HUES64 (cell line): Measurements from ENCODE around the gene GAL3ST2. TPM values are rescaled to one million over a fixed set of nuclear protein-coding genes. Genes with fewer than 3 reads are reported as not detected.
A peak's percentile ranks its signal among the peaks of the same experiment; 100 is the strongest.
"Not testable (repeated sequence)": the region's sequence is repeated elsewhere in the genome, so short reads cannot be mapped to it uniquely, and the experiment has no call there.

Experiments used
- H3K27ac ChIP-seq: 2 replicates; pipeline ENCODE4 v1.7.0; 2013; ENCODE audit warnings: low read depth, low read length, inconsistent platforms
- H3K27me3 ChIP-seq: 2 replicates; pipeline ENCODE4 v1.6.1; 2013; ENCODE audit warnings: mild to moderate bottlenecking, low read length; ENCODE audit not compliant: insufficient read depth
- H3K36me3 ChIP-seq: 2 replicates; pipeline ENCODE4 v1.6.1; 2013; ENCODE audit warnings: mild to moderate bottlenecking, low read length; ENCODE audit not compliant: insufficient read depth
- H3K4me1 ChIP-seq: 2 replicates; pipeline ENCODE4 v1.6.1; 2013; ENCODE audit warnings: mild to moderate bottlenecking, low read length, moderate library complexity; ENCODE audit not compliant: insufficient read depth
- H3K4me3 ChIP-seq: 2 replicates; pipeline ENCODE4 v1.5.1; 2013; ENCODE audit warnings: mild to moderate bottlenecking, low read length, moderate library complexity
- H3K9ac ChIP-seq: 2 replicates; pipeline ENCODE4 v1.6.1; 2013; ENCODE audit warnings: mild to moderate bottlenecking, low read depth, low read length
- H3K9me3 ChIP-seq: 2 replicates; pipeline ENCODE4 v1.6.1; 2013; ENCODE audit warnings: low read depth, low read length; ENCODE audit not compliant: insufficient read depth
- WGBS: fragments of 150-250, 120-280 bp; methylation state at CpG from one replicate; pipeline ENCODE4 v1.1.7; 2013; ENCODE audit warnings: missing lambda C conversion rate; 5-methylcytosine and 5-hydroxymethylcytosine counted together
- polyA plus RNA-seq, 2 experiments: library from polyadenylated mRNA; stranded (reverse); fragments of 50-300 nt; gene quantifications; one replicate each; pipeline ENCODE4 v1.2.3, GENCODE V29; 2013

GAL3ST2 gene
- polyA plus RNA-seq (2013, experiment 1 of 2): not detected
- 0.38 TPM for polyA plus RNA-seq (2013, experiment 2 of 2)

DNA sequence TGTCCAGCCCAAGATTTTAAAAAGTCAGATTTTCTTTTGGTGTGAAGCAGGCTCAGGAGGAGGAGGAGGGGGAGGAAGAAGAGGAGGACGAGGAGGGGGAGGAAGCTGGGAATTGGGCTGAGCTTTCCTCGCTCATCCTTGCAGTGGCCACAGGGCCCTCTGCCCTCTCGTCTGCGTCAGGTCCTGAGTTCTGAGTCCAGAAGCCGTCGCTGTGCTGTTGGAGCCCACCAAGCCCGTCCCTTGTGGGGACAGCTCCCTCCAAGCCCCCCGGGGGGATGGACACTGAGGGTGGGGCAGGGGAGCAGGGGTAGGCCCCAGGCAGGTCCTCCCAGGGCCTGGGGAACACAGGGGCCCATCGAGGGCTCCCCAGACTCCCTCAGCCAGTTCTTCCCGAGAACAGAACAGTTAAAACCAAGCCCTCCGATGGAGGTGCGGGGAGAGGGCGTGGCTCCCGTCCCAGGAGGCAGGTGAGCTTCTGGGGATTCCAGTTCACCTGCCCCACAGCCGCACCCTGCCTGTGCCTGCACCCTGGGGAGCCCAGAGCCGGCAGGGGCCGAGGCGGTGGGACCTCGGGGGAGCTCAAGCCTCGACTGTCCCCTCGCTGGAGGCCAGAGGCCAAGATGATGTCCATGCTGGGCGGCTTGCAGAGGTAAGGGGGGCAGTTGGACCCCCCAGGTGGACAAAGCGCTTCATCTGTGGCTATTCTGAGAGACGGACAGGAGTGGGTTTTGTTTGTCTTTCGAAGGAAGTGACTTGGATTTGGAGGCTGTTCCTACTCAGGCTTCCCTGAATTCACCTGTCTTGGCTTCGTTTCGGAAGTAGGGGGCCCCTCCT is at the start of gene GAL3ST2:
Gene GAL3ST2, plus strand, starts transcription at position 487 of the 834 bp plus-strand sequence. Its CDS starts 134 bp downstream, at position 621.
- H3K27me3 ChIP-seq: no peaks in the 10 kb centered on the region
- no peak within 1 kb of the TSS for H3K9ac ChIP-seq
- H3K4me1 ChIP-seq: peaks cover 20% of the 10 kb centered on the region
- no peaks in the 10 kb centered on the region for H3K36me3 ChIP-seq
- H3K27ac ChIP-seq: no peak within 1 kb of the TSS
- 82% methylated on average over 27 of the region's 27 CpGs for WGBS
- H3K4me3 ChIP-seq: no peak within 1 kb of the TSS
- H3K9me3 ChIP-seq: peaks cover 10% of the 10 kb centered on the region

DNA sequence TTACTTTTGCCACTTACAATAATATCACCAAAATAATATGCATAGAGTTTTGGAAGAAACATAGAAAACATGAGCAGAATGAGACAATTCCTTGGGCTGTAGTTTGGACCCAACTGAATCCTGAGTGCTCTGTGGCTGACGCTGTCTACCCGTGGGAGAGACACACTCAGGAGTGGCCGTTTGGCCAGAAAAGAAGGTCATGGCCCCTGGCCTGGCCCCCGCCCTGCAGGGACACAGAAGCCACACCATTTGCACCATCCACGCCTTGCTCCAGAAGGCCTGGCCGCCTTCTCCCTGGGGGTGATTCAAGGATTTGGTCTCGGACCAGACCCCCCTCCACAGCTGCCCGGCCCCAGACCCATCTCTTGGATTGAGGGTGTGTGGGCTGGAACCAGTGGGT is 48.6 kb upstream of the GAL3ST2 start:
- H3K27ac ChIP-seq: no peak overlapping the region
- no peak overlapping the region for H3K9ac ChIP-seq
- H3K9me3 ChIP-seq: peaks cover 5% of the 10 kb centered on the region
- 95% methylated on average over 8 of the region's 8 CpGs for WGBS
- H3K4me1 ChIP-seq: no peaks in the 10 kb centered on the region
- H3K4me3 ChIP-seq: no peak overlapping the region
- H3K27me3 ChIP-seq: no peaks in the 10 kb centered on the region
- H3K36me3 ChIP-seq: peaks cover 16% of the 10 kb centered on the region

DNA sequence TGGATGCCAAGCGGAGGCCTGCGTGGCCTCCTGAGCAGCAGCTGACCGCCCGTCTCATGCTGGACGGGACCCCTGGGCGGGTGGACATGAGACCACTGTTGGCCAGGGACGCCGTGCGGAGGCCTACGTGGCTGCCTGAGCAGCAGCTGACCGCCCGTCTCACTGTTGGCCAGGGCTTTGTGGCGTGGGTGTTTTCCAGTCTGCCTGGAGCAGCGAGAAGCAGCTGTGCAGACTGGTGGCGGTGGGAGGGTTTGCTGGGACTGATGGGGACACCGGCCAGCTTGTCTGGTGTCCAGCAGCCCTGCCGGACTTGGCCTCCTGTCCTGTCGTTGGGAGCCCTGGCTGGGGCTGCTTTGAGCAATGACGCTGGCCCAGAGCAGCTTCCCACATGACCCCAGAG is 48.0 kb upstream of the GAL3ST2 start:
- Histone ChIP-seq H3K27me3 (peaks cover 6% of the 10 kb centered on the region), H3K4me1 (no peaks in the 10 kb centered on the region), H3K9me3 (no peaks in the 10 kb centered on the region; the same call in 1 of the 2 replicates), H3K4me3 (no peak overlapping the region), H3K27ac (no peak overlapping the region), H3K9ac (no peak overlapping the region), H3K36me3 (peaks cover 10% of the 10 kb centered on the region)
- WGBS: 87% methylated on average over 19 of the region's 19 CpGs

DNA sequence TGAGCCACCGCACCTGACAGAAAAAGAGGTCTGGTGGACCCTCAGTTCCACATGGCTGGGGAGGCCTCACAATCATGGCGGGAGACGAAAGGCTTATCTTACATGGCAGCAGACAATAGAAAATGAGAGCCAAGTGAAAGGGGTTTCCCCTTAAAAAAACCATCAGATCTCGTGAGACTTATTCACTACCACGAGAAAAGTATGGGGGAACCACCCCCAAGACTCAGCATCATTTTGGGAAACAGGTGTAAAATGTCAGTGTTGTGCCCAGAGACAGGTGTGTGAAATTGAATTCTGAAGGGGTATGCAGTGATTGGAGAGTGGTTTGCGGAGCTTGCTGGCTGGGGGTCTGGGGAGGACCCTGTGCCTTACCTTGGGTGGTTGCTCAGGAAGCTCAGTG is 46.8 kb upstream of the GAL3ST2 start:
- no peak overlapping the region for H3K9ac ChIP-seq
- H3K36me3 ChIP-seq: peaks cover 4% of the 10 kb centered on the region; the same call in 1 of the 2 replicates
- no peaks in the 10 kb centered on the region for H3K9me3 ChIP-seq
- 90% methylated on average over 6 of the region's 6 CpGs for WGBS
- no peak overlapping the region for H3K27ac ChIP-seq
- no peaks in the 10 kb centered on the region for H3K4me1 ChIP-seq
- no peak overlapping the region for H3K4me3 ChIP-seq
- H3K27me3 ChIP-seq: peaks cover 9% of the 10 kb centered on the region

DNA sequence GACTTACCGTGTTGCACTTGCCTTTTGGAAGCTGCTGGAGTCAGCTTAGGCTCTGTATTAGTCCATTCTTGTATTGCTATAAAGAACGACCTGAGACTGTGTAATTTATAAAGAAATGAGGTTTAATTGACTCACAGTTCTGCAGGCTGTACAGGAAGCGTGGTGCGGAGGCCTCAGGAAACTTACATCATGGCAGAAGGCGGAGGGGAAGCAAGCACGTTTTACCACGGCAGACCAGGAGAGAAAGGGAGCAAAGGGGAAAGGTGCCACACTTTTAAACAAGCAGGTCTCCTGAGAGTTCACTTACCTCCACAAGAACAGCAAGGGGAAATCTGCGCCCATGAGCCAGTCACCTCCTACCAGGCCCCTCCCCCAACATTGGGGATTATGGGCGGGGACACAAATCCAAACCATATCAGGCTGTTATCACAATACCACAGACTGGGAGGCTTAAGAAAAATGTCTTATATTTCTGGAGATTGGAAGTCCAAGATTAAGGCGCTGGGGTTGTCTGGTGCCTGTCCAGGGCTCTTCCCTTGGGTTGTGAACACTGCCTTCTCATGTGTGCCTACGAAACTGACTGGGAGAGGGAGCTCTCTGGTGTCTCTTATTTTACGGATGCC is 45.8 kb upstream of the GAL3ST2 start:
- Histone ChIP-seq H3K36me3 (peaks cover 4% of the 10 kb centered on the region; the same call in 1 of the 2 replicates), H3K4me1 (no peaks in the 10 kb centered on the region), H3K4me3 (no peak overlapping the region), H3K27me3 (peaks cover 9% of the 10 kb centered on the region), H3K27ac (no peak overlapping the region), H3K9ac (no peak overlapping the region), H3K9me3 (no peaks in the 10 kb centered on the region)
- WGBS: 91% methylated on average over 12 of the region's 12 CpGs

DNA sequence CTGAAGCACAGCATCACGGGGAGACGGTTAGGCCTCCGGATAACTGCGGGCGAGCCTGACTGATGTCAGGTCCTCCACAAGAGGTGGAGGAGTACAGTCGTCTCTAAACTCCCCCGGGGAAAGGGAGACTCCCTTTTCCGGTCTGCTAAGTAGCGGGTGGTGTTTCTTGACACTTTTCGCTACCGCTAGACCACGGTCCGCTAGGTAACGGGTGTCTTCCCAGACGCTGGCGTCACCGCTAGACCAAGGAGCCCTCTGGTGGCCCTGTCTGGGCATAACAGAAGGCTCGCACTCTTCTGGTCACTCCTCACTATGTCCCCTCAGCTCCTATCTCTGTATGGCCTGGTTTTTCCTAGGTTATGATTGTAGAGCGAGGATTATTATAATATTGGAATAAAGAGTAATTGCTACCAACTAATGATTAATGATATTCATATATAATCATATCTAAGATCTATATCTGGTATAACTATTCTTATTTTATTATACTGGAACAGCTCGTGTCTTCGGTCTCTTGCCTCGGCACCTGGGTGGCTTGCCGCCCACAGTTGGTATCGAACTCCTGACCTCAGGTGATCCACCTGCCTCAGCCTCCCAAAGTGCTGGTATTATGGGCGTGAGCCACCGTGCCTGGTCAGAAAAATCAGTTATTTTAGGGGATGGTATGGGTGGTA is 44.0 kb upstream of the GAL3ST2 start:
- not testable (repeated sequence) for H3K4me1 ChIP-seq, H3K9ac ChIP-seq, H3K27ac ChIP-seq, H3K27me3 ChIP-seq, H3K9me3 ChIP-seq, H3K36me3 ChIP-seq, H3K4me3 ChIP-seq
- 44% methylated on average over 21 of the region's 26 CpGs for WGBS

DNA sequence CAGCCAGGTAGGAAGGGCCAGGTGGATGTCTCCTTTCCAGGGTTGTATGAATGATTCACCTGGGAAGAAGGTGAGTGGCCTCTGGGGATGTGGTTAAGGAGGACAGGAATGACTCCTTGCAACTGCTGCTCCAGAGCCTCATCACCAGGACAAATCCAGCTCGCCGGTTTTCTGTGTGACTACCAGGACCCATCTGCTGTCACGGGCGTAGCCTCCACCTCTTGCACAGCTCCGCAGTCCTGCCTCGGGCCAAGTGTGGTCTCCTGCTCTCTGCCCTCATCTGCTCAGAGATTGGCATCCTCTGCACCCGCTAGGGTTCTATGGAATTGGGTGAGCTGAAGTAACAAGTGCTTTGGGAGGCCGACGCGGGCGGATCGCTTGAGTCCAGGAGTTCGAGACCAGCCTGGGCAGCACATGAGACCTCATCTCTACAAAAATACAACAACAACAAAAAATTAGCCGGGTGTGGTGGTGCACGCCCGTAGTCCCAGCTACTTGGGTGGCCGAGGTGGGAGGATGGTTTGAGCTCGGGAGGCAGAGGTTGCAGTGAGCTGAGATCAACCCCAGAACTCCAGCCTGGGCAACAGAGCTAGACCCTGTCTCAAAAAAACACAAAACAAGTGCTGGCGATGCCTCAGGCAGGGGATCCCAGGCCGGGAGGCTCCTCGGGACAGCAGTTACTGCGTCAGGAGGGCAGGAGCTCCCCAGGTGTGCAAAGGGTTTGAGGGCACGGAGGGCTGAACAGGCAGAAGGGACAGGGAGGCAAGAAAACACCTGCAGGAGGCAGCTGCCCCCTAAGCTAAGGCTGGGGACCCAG is 43.0 kb upstream of the GAL3ST2 start:
- WGBS: 91% methylated on average over 23 of the region's 23 CpGs
- Histone ChIP-seq H3K27me3 (peaks cover 9% of the 10 kb centered on the region), H3K9me3 (no peaks in the 10 kb centered on the region), H3K4me3 (peak overlapping the region; percentile 91), H3K36me3 (no peaks in the 10 kb centered on the region), H3K9ac (no peak overlapping the region), H3K27ac (no peak overlapping the region), H3K4me1 (no peaks in the 10 kb centered on the region)

DNA sequence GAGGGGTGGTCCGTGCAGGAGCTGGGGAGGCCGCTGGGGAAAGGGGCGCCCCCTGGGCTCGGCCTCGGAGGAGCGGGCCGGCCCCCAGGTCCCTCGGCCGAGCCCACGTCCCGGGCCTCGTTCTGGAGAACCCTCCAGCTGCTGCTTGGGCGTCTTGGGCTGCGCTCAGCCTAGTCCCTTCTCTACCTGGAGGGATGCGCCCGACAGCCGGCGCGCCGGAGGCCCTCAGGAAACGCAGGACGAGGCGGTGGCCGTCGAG is 42.5 kb upstream of the GAL3ST2 start:
- H3K27ac ChIP-seq: no peak overlapping the region
- H3K36me3 ChIP-seq: no peaks in the 10 kb centered on the region
- H3K4me1 ChIP-seq: no peaks in the 10 kb centered on the region
- peak overlapping the region; percentile 91 for H3K4me3 ChIP-seq
- H3K27me3 ChIP-seq: peaks cover 9% of the 10 kb centered on the region
- H3K9me3 ChIP-seq: no peaks in the 10 kb centered on the region
- H3K9ac ChIP-seq: no peak overlapping the region
- 8% methylated on average over 25 of the region's 25 CpGs for WGBS

DNA sequence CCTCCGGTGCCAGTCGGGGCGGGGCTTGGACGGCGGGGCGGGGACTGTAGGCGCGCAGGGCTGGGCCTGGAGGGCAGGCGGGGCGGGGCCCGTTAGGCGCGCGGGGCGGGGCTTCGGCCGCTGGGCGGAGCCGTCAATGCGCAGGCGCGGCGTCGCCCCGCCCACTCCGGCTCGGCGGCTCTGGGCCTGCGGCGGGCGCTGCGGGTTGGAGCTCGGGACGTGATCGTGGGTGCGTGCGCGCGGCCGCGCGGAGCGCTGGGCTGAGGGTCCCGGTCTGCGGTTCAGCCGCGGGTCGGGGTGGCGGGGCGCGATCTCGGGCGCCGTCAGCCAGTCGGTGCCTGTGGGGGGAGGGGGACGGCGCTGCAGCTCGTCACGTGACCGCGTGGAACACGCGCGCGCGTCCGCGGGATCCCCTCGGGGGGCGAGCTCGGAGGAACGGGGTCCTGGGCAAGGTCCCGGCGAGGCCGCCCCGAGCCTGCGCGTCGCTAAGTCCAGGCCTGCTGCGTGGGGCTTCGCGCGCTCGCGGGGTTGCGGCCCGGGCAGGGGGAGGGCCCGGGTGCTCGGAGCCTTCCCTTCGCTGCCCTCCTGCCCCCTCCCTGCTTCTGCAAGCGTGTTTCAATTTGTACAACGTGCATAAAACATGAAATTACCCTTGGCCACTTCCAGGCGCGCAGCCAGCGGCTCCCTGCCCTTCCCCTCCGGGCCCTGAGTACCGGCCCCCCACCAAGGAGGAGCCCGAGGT is 42.0 kb upstream of the GAL3ST2 start, which contains the start of gene D2HGDH:
Gene D2HGDH, plus strand, starts transcription at position 164 of the 742 bp plus-strand sequence. CDS start 595 bp downstream, outside the sequence.
- Histone ChIP-seq H3K9me3 (no peaks in the 10 kb centered on the region), H3K9ac (peak within 1 kb of the TSS; percentile 82), H3K27me3 (peaks cover 9% of the 10 kb centered on the region), H3K27ac (peak within 1 kb of the TSS; percentile 44; the same call in 1 of the 2 replicates), H3K4me3 (peak within 1 kb of the TSS; percentile 91), H3K36me3 (no peaks in the 10 kb centered on the region), H3K4me1 (no peaks in the 10 kb centered on the region)
- WGBS: under 1% methylated on average over 98 of the region's 98 CpGs

DNA sequence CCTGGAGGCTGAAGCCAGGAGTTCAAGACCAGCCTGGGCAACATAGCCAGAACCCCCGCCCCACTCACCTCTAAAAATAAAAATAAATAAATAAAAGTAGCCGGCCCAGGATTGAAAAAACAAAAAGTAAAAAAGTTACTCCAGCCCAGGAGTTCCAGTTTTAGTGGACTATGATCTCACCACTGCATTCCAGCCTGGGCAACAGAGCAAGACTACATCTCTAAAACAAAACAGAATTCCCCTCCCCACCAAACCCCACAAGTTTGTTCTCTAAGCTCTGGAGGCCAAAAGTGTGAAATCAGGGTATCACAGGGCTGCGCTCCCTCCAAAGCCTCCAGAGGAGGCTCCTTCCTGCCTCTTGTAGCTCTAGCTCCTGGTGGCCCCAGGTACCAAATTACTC is 40.5 kb upstream of the GAL3ST2 start:
- Histone ChIP-seq H3K36me3 (no peaks in the 10 kb centered on the region), H3K9me3 (no peaks in the 10 kb centered on the region), H3K4me3 (no peak overlapping the region), H3K27ac (no peak overlapping the region), H3K4me1 (no peaks in the 10 kb centered on the region), H3K9ac (no peak overlapping the region), H3K27me3 (peaks cover 9% of the 10 kb centered on the region)
- 88% methylated on average over 2 of the region's 3 CpGs for WGBS
